Endothelial cell of hepatic sinusoid (primary cell): ENCODE data around the gene SUSD2.
"Not testable (repeated sequence)": the region's sequence is repeated elsewhere in the genome, so short reads cannot be mapped to it uniquely, and the experiment has no call there.

Source experiments
- in situ Hi-C: cut with HindIII; loops from 2 replicates; pipeline ENCODE4 v1.10.0; 2017; ENCODE audit warnings: low sequenced_read_pairs

Gene SUSD2

GRCh38 chr22:24170632-24171031 lies 10.7 kb upstream of the SUSD2 start:
- in situ Hi-C loops: no loop called here

GRCh38 chr22:24171822-24172221 lies 9.5 kb upstream of the SUSD2 start:
- in situ Hi-C loops: no loop called here

- in situ Hi-C loops: no loop called here
Observed at GRCh38 chr22:24175160-24175808, 6.0 kb upstream of the SUSD2 start.

GRCh38 chr22:24176040-24176439 lies 5.2 kb upstream of the SUSD2 start:
- in situ Hi-C loops: no loop called here

- in situ Hi-C loops: no loop called here
Observed at GRCh38 chr22:24176630-24177029, 4.7 kb upstream of the SUSD2 start.

GRCh38 chr22:24177045-24177444 lies 4.2 kb upstream of the SUSD2 start:
- in situ Hi-C loops: no loop called here

- in situ Hi-C loops: no loop called here
Observed at GRCh38 chr22:24177456-24177855, 3.8 kb upstream of the SUSD2 start.

- in situ Hi-C loops: no loop called here
Observed at GRCh38 chr22:24178021-24178431, 3.3 kb upstream of the SUSD2 start.

GRCh38 chr22:24178502-24179440 lies 2.5 kb upstream of the SUSD2 start:
- in situ Hi-C loops: no loop called here

GRCh38 chr22:24179478-24180210 lies 1.6 kb upstream of the SUSD2 start:
- in situ Hi-C loops: no loop called here

- in situ Hi-C loops: no loop called here
Observed at GRCh38 chr22:24180316-24181087, 785 bp upstream of the SUSD2 start.

GRCh38 chr22:24181996-24182899 lies 961 bp downstream of the SUSD2 start:
- in situ Hi-C loops: no loop called here

GRCh38 chr22:24182900-24183246 lies 1.6 kb downstream of the SUSD2 start:
- in situ Hi-C loops: not testable (repeated sequence)

GRCh38 chr22:24183321-24184031 lies 2.2 kb downstream of the SUSD2 start:
- in situ Hi-C loops: no loop called here

- in situ Hi-C loops: no loop called here
Observed at GRCh38 chr22:24184057-24184798, 2.9 kb downstream of the SUSD2 start.

GRCh38 chr22:24185001-24185500 lies 3.8 kb downstream of the SUSD2 start:
- in situ Hi-C loops: no loop called here

GRCh38 chr22:24185501-24186351 lies 4.4 kb downstream of the SUSD2 start:
- in situ Hi-C loops: no loop called here
